Suprapubic skin (tissue), 4 donors: ENCODE data around the gene ARIH1. TPM values are rescaled to one million over a fixed set of nuclear protein-coding genes. Genes with fewer than 3 reads are reported as not detected.
"Not testable (repeated sequence)": the region's sequence is repeated elsewhere in the genome, so short reads cannot be mapped to it uniquely, and the experiment has no call there.

Experiments
- DNase-seq, 2 donors: peaks; one replicate each; pipeline ENCODE4 v3.0.0-alpha.2; 2019; ENCODE audit warnings: low spot score in 2 of 2
- H3K27ac ChIP-seq: fragments of 200-600 bp; sonication (generic); one replicate; pipeline ENCODE4 v1.5.1; 2019
- H3K27me3 ChIP-seq: fragments of 200-600 bp; sonication (generic); one replicate; pipeline ENCODE4 v1.5.1; 2019
- H3K36me3 ChIP-seq: fragments of 200-600 bp; sonication (generic); one replicate; pipeline ENCODE4 v1.5.1; 2019
- H3K4me1 ChIP-seq: fragments of 200-600 bp; sonication (generic); one replicate; pipeline ENCODE4 v1.5.1; 2019
- H3K4me3 ChIP-seq: fragments of 200-600 bp; sonication (generic); one replicate; pipeline ENCODE4 v1.5.1; 2019; ENCODE audit warnings: mild to moderate bottlenecking
- H3K9me3 ChIP-seq: fragments of 200-600 bp; sonication (generic); one replicate; pipeline ENCODE4 v1.5.1; 2019
- WGBS: methylation state at CpG from one replicate; pipeline ENCODE4 v1.1.5; 2018; 5-methylcytosine and 5-hydroxymethylcytosine counted together
- total RNA-seq, 4 donors: library from RNA; depleted of rRNA; stranded (reverse); fragments of >200 nt; gene quantifications; one replicate each; pipeline ENCODE4 v1.1.0, GENCODE V29; 2016

Gene ARIH1
- total RNA-seq, 4 donors from 2014 or later = 73.1 to 84.8 (median 78.0) TPM

DNA sequence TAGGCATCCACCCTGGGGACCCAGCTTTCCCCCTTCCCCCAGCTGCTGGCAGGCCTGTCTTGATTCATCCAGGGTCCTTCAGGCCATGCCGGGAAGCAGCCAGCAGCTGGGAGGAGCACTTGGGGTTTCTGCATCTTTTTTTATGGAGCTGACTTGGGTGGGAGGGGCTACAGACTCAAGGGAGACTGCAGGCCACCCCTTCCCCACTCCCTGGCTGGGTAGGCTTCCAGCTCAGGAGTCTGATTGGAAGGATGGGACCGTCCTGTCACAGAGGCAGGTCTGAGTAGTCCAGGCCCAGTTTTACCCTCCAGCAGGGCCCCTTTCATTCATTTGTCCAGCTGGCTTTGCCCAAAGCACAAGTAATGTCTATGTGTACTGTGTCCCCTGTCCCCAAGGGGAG, 168.1 kb downstream of the ARIH1 start:
- DNase-seq, H3K4me1 ChIP-seq, H3K36me3 ChIP-seq, H3K9me3 ChIP-seq, H3K27ac ChIP-seq, H3K27me3 ChIP-seq, H3K4me3 ChIP-seq: not testable (repeated sequence)
- WGBS = no CpG with 5 or more reads among the region's 2 CpGs

DNA sequence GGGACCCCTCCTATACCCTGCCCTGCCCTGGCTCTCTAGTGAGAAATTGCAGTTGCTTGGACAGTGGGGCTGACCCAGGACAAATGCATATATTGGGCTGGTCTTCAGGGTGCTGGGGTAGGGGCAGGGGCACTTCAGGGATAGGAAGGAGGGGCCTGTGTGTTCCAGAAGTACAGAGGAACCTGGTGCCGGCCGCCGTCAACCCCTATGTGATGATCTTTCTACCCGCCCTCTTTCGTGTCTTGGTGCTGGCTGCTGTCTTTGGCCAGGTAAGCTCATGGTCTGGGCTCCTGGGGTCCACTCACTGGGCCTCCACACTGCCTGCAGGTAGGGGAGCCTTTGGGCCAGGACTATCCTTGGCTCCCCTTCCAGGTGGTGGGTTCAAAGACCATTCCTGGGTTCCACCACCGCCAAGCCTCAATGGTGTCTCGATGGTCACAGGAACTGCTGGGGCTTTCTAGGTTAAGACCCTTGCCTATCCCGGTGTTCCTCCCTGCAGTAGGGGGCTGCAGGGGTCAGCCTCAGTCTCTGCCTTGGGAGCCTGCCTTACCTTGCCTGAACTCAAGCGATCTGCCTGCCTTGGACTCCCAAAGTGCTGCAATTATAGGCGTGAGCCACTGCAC, 174.6 kb downstream of the ARIH1 start:
- 74% methylated on average over 3 of the region's 10 CpGs for WGBS
- not testable (repeated sequence) for H3K36me3 ChIP-seq, H3K27ac ChIP-seq, H3K27me3 ChIP-seq, H3K4me1 ChIP-seq, DNase-seq, H3K9me3 ChIP-seq, H3K4me3 ChIP-seq

Other genes starting within 250 kb of the ARIH1 start
- 100 to 1,000 TPM; 294 to 522 (median 411) TPM for gene PKM, start 243.1 kb upstream of the ARIH1 start, total RNA-seq
- 100 to 1,000 TPM in 1 of 4 donors, 10 to 100 TPM in 3; 63.6 to 102 (median 70.6) TPM for gene PARP6, start 201.8 kb upstream of the ARIH1 start, total RNA-seq
- gene CELF6, start 154.2 kb upstream of the ARIH1 start, total RNA-seq = 1 to 10 TPM in 2 of 4 donors, under 1 TPM in 2; 0.70 to 1.5 (median 0.99) TPM
- 10 to 100 TPM; 34.8 to 60.2 (median 45.8) TPM for gene HEXA, start 98.3 kb upstream of the ARIH1 start, total RNA-seq
- not detected for gene TMEM202, start 76.0 kb upstream of the ARIH1 start, total RNA-seq
- gene GOLGA6B, start 180.4 kb downstream of the ARIH1 start, total RNA-seq = under 1 TPM in 1 of 4 donors, not detected in 3; 0.80 TPM
- not detected for gene HIGD2B, start 211.9 kb downstream of the ARIH1 start, total RNA-seq
- gene BBS4, start 211.9 kb downstream of the ARIH1 start, total RNA-seq = 10 to 100 TPM; 10.8 to 53.9 (median 21.2) TPM